ENCODE measurements around the gene FANCC.
"Not testable (repeated sequence)": the region's sequence is repeated elsewhere in the genome, so short reads cannot be mapped to it uniquely, and the experiment has no call there.

The FANCC gene

GRCh38 chr9:95327239-95327865 is 9.8 kb upstream of the FANCC start:
- no peak for DNase-seq

GRCh38 chr9:95325221-95325620 is 7.7 kb upstream of the FANCC start:
- DNase-seq = no peak

GRCh38 chr9:95317893-95318211 is 343 bp upstream of the FANCC start:
- no peak for DNase-seq

GRCh38 chr9:95316794-95317118 is 753 bp downstream of the FANCC start:
- peak; percentile 78 for DNase-seq

GRCh38 chr9:95316274-95316673 is 1.2 kb downstream of the FANCC start:
- DNase-seq = no peak

GRCh38 chr9:95315108-95315746 is 2.3 kb downstream of the FANCC start:
- no peak for DNase-seq

GRCh38 chr9:95313010-95313498 is 4.5 kb downstream of the FANCC start:
- DNase-seq = peak; percentile 66

- no peak for DNase-seq
Measured at GRCh38 chr9:95311961-95312360, 5.5 kb downstream of the FANCC start.

GRCh38 chr9:95307538-95307937 is 10.0 kb downstream of the FANCC start:
- no peak for DNase-seq

- no peak for DNase-seq
Measured at GRCh38 chr9:95306819-95307218, 10.7 kb downstream of the FANCC start.

GRCh38 chr9:95305770-95306492 is 11.6 kb downstream of the FANCC start:
- peak; percentile 38 for DNase-seq

- no peak for DNase-seq
Measured at GRCh38 chr9:95302479-95302878, 15.0 kb downstream of the FANCC start.

GRCh38 chr9:95297760-95298159 is 19.7 kb downstream of the FANCC start:
- DNase-seq = no peak

GRCh38 chr9:95297316-95297715 is 20.2 kb downstream of the FANCC start:
- DNase-seq = no peak

GRCh38 chr9:95296761-95297160 is 20.7 kb downstream of the FANCC start:
- no peak for DNase-seq

GRCh38 chr9:95293296-95293695 is 24.2 kb downstream of the FANCC start:
- not testable (repeated sequence) for DNase-seq

- DNase-seq = no peak
Measured at GRCh38 chr9:95292226-95292625, 25.3 kb downstream of the FANCC start.

- DNase-seq = no peak
Measured at GRCh38 chr9:95286151-95286550, 31.4 kb downstream of the FANCC start.

- DNase-seq = no peak
Measured at GRCh38 chr9:95285307-95285706, 32.2 kb downstream of the FANCC start.

- DNase-seq = no peak
Measured at GRCh38 chr9:95284162-95285080, 33.1 kb downstream of the FANCC start.

- DNase-seq = no peak
Measured at GRCh38 chr9:95283673-95284072, 33.8 kb downstream of the FANCC start.

- DNase-seq = no peak
Measured at GRCh38 chr9:95282332-95282731, 35.2 kb downstream of the FANCC start.

- no peak for DNase-seq
Measured at GRCh38 chr9:95280745-95281144, 36.8 kb downstream of the FANCC start.

All from fibroblast of skin of right quadriceps (primary cell).